HG02943 (cell line): ENCODE measurements around the gene VCL.
"Not testable (repeated sequence)": the region's sequence is repeated elsewhere in the genome, so short reads cannot be mapped to it uniquely, and the experiment has no call there.

ENCODE experiments used
- ATAC-seq: cut with Tn5 transposase; IDR thresholded peaks from one replicate; pipeline ENCODE4 v1.9.1; 2021; ENCODE audit warnings: mild to moderate bottlenecking, low read depth, moderate library complexity; ENCODE audit not compliant: unreplicated experiment

The VCL gene

DNA sequence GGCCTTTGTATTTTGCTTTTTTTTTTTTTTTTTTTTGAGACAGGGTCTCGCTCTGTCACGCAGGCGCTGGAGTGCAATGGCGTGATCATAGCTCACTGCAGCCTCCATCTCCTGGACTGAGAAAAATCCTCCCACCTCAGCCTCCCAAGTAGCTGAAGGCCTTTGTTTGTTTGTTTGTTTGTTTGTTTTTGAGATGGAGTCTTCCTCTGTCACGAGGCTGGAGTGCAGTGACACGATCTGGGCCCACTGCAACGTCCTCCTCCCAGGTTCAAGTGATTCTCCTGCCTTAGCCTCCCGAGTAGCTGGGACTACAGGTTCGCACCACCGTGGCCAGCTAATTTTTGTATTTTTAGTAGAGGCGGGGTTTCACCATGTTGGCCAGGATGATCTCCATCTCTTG, 2.3 kb downstream of the VCL start:
- ATAC-seq, result not testable (repeated sequence)

DNA sequence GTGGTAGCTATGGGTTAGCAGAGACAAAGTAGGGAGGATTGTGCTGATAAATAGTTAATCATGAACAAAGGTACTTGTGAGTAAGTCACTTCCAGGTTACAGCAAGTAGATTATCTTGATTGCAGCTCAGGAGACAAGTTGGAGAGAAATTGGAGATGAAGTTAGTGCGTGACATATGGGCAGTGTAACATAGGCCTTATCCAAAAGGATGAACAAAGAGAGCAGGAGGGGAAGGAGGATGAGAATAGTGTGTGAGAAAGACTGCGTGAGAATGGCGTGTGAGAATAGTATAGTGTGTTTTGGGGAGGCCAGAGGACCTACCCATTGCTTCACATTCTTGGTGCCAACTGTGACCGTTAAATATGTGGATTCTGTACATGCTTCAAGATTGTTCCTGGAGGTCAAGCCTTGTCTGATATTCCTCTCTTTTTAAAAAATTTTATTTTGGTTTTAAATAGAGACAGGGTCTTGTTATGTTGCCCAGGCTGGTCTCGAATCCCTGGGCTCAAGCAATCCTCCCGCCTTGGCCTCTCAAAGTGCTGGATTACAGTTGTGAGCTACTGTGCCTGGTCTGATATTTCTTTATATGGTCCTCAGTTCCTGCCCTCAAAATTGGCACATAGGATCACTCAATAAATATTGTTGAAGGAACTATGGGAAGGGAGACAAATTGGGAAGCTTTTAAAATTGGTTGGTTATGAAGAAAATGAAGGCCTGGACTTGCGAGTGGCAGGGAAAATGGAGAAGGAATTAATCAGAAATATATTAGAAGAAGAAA, 3.2 kb downstream of the VCL start:
- ATAC-seq, result no peak

GRCh38 chr10:74006269-74006668, 8.4 kb downstream of the VCL start:
- no peak for ATAC-seq

DNA sequence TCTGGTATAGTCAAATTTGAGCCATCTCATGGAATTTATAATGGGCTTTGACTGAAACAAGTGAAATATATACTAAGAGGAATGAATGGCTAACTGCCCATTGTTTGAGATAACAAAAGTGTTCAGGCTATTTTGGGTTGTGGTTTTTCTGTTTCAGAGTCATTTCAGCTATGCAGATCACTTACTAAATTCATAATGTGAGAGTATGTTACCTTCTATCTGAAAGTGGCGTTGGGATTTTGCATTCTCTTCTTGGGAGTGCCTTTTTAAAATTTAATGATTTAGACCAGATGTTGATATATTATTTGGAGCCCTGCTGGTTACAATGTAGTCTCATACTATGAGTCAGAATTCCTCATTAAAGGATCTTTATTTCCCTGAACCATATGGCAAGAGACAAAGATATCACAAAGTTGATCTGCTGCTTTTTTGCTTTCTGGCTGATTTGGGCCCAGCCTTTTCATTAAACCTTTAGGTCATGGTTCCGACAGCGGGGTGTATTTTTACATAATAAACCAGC, 10.4 kb downstream of the VCL start:
- no peak for ATAC-seq

- no peak for ATAC-seq
Observed at GRCh38 chr10:74011017-74011416, 13.1 kb downstream of the VCL start.

DNA sequence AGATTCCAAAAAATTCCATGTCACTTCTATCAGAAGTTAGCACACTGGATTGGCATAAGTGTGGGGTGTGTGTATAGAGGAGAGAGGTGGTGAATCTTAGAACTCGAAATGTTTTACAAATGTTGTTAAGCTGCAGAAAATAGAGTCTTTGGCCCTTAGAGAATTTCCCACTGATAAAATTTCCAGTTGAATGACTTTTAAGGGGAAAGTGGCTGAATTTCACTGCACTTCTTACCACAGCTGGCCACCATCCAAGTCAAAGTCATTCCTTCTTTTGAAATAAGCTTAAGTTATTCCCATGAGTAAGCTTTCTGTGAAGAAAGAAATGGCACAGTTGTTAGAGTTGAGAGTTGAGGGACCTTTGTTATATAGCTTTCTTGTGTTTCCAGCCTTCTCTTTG, 13.9 kb downstream of the VCL start:
- ATAC-seq, result no peak

DNA sequence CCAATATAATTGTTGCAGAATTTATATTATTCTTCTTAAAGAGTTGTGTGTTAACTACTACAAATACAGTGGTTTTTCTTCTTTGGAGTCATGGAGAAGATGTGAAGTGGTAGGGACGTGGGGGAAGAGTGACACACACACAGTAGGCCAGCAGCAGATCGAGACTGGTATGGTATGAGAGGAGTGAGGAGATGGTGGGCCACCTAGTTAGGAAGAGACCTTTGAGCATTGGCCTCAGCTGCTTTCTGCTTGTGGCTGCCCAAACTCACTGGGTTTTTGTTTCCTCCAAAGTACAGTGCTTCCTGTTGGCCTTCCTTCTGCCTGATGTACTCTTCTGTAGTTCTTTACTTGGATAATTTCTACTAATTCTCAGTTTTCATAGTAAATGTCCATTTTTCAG, 14.6 kb downstream of the VCL start:
- ATAC-seq, result no peak

DNA sequence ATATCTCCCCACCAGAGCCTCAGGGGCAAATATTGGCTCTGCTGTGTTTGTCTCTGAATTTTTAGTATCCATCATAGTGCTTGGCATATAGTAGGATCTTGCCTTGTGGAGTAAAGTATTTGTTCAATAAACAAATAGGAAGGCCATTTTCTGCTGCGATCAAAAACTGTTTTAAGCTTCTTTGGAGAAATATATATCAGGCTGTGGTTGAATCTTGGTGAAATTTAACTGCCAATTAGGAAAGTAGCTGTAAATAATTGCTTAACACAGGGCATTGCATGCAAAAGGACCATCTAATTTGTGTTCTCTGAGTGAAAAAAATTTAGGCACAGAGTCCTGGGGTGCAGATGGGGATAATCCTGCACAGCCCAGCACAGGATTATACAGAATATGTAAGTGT, 15.1 kb downstream of the VCL start:
- no peak for ATAC-seq

GRCh38 chr10:74014574-74014973, 16.7 kb downstream of the VCL start:
- not testable (repeated sequence) for ATAC-seq

DNA sequence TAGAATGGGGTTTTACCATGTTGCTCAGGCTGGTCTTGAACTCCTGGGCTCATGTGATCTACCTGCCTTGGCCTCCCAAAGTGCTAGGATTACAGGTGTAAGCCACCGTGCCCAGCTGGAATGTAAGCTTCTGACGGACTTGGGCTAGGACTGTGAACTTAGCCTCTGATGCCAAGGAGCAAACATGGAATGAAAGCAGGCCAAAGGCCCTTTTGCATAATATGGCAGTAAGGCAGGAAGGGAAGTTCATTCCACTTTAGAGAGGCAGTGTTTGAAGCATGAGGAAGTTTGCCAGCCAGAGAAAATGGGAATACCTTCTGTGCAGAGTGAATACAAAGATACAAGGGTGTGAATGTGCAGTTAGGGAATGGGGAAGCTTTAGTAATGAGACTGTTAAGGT, 20.3 kb downstream of the VCL start:
- ATAC-seq, result no peak

DNA sequence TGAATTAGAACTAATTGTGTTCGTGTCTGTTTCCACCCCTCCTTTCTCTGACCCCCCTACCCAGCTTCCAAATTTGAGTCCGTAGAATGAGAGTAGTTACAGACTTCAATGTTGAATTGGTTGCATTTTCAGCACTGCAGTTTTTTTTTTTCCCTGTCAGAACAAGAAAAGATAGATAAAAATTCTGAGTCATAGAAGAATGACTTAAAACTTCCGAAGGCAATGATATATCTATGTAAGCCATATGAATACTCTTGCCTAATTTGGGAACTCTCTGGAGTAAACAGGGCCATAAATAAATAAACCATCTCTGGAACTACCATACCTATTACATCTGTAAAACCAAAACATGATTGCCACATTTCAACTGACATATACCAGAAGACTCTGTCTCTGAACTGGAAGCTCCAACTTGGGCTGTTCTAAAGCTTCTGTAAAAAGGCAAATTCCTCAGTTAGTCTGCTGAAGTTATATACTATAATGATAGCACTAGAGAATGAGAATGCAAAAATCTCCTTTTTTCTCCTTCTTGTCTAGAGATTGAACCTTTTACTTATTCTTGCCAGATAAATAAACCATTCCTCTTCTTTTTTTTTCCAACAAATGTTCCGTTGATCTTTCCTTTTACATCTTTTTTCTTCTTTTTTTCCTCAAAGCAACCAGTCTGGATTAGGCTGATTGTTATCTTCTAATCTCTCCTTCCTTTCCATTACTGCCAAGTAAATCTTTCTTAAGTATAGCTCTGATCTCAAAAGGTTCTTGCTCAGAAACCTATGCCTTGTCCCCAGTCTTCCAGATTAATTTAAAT, 23.5 kb downstream of the VCL start:
- ATAC-seq, result no peak

DNA sequence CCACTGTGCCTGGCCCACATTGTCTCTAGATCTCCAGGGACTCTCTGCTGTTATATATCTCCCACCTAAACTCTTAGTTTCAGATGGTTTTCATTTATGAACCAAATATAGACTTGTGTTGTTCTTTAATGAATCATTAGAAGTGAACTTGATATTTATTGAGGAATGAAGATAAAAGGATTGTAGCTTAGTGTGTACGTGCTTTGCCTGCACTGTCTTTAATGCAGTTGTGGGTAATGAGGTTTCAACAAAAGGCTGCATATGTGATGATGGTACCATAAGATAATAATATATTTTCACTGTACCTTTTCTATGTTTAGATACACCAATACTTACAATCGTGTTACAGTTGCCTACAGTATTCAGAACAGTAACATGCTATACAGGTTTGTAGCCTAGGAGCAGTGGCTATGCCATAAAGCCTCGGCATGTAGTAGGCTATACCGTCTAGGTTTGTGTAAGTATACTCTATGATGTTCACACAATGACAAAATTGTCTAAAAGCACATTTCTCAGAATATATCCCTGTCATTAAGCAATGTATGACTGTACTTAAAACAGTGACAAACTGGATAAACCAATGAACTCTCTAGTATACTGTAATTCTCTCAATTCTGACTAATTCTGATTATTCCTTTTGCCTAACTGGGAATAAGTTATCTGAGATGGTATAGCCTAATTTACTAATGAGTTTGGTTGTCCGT, 25.2 kb downstream of the VCL start:
- ATAC-seq, result no peak

GRCh38 chr10:74024600-74024999, 26.7 kb downstream of the VCL start:
- ATAC-seq, result no peak

- no peak for ATAC-seq
Observed at GRCh38 chr10:74025380-74025978, 27.6 kb downstream of the VCL start.

- no peak for ATAC-seq
Observed at GRCh38 chr10:74026428-74027015, 28.6 kb downstream of the VCL start.

DNA sequence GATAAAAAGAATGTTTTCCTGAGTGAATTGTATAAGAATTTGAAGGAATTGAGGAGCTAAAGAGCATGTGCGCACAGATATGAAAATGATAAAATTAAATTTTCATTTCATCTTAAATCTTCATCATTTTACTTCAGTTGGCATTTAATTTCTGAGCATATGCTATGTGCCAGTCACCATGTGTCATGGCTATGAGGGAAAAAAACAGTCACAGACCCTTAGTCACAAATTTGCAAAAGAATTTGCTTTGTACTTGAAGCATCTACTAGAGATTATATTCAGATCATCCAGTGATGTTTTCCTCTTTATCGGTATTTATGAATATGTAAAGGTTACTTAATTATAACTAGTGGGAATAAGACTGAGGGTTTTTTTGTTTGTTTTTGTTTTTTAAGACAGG, 29.8 kb downstream of the VCL start:
- ATAC-seq, result no peak

DNA sequence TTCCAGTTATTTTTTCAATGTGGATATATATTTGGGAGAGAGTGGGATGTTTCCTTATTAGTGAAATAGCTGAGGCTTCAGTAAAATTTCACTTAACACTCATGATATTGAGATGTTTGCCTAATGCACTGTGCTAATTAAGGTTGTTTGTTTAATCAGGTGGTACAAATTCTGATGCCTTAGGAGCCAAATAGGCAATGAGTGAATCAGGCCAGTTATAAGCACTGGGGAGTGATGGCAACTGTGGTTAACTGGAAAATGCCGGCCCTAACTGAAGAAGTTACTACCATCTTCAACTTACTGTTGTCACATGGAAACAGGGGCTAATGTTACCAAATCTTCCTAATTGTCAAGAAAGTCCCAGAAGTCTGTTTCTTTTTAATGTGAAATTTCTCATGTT, 32.0 kb downstream of the VCL start:
- ATAC-seq, result no peak

GRCh38 chr10:74032208-74032607, 34.3 kb downstream of the VCL start:
- not testable (repeated sequence) for ATAC-seq

- ATAC-seq, result no peak
Observed at GRCh38 chr10:74032900-74033655, 35.2 kb downstream of the VCL start.

GRCh38 chr10:74033702-74034101, 35.8 kb downstream of the VCL start:
- no peak for ATAC-seq
